ENCODE results near the gene NECTIN1. TPM values are rescaled to one million over a fixed set of nuclear protein-coding genes. Genes with fewer than 3 reads are reported as not detected.

NECTIN1 gene
- polyA plus RNA-seq (2013, experiment 1 of 2): 18.7 TPM
- 16.0 TPM for polyA plus RNA-seq (2013, experiment 2 of 2)

- no peaks in the 10 kb centered on the region for H3K9me3 ChIP-seq (ENCODE audit: control insufficient read depth, low read length)
- no peaks in the 10 kb centered on the region for H3K36me3 ChIP-seq (ENCODE audit: control insufficient read depth, insufficient read depth, low read length)
- WGBS, 2 experiments (ENCODE audit: insufficient coverage in 2 of 2): 0% methylated on average over 75 to 113 of the region's 128 CpGs
- peaks cover 8% of the 10 kb centered on the region for H3K4me1 ChIP-seq (ENCODE audit: control insufficient read depth, insufficient read depth, low read length, poor library complexity, severe bottlenecking)
- peak within 1 kb of the TSS; percentile 81 for H3K4me3 ChIP-seq (ENCODE audit: extremely low read depth, insufficient read depth, low read length, poor library complexity, severe bottlenecking)
- peak within 1 kb of the TSS; percentile 62 for H3K27ac ChIP-seq (ENCODE audit: low read depth, low read length, severe bottlenecking)
Observed at GRCh38 chr11:119728651-119729580, at the start of gene NECTIN1. TSS of gene NECTIN1 (minus strand) at chr11:119729200. CDS start at chr11:119728553, 647 bp downstream.

- Histone ChIP-seq H3K27ac (ENCODE audit: low read depth, low read length, severe bottlenecking) (no peak overlapping the region), H3K36me3 (ENCODE audit: control insufficient read depth, insufficient read depth, low read length) (no peaks in the 10 kb centered on the region), H3K4me3 (ENCODE audit: extremely low read depth, insufficient read depth, low read length, poor library complexity, severe bottlenecking) (no peak overlapping the region), H3K9me3 (ENCODE audit: control insufficient read depth, low read length) (no peaks in the 10 kb centered on the region), H3K4me1 (ENCODE audit: control insufficient read depth, insufficient read depth, low read length, poor library complexity, severe bottlenecking) (peaks cover 18% of the 10 kb centered on the region)
- WGBS, 2 experiments (ENCODE audit: insufficient coverage in 2 of 2): 84 to 90% methylated on average over 11 to 13 of the region's 15 CpGs
Observed at GRCh38 chr11:119778391-119779194, 49.6 kb upstream of the NECTIN1 start.

GRCh38 chr11:119777940-119778339 lies 48.9 kb upstream of the NECTIN1 start:
- H3K4me1 ChIP-seq (ENCODE audit: control insufficient read depth, insufficient read depth, low read length, poor library complexity, severe bottlenecking): peaks cover 12% of the 10 kb centered on the region
- H3K4me3 ChIP-seq (ENCODE audit: extremely low read depth, insufficient read depth, low read length, poor library complexity, severe bottlenecking): no peak overlapping the region
- WGBS, 2 experiments (ENCODE audit: insufficient coverage in 2 of 2): 92 to 98% methylated on average over 9 to 10 of the region's 10 CpGs
- no peaks in the 10 kb centered on the region for H3K36me3 ChIP-seq (ENCODE audit: control insufficient read depth, insufficient read depth, low read length)
- no peak overlapping the region for H3K27ac ChIP-seq (ENCODE audit: low read depth, low read length, severe bottlenecking)
- H3K9me3 ChIP-seq (ENCODE audit: control insufficient read depth, low read length): no peaks in the 10 kb centered on the region

- H3K4me3 ChIP-seq (ENCODE audit: extremely low read depth, insufficient read depth, low read length, poor library complexity, severe bottlenecking): no peak overlapping the region
- H3K4me1 ChIP-seq (ENCODE audit: control insufficient read depth, insufficient read depth, low read length, poor library complexity, severe bottlenecking): peaks cover under 1% of the 10 kb centered on the region
- H3K36me3 ChIP-seq (ENCODE audit: control insufficient read depth, insufficient read depth, low read length): no peaks in the 10 kb centered on the region
- WGBS, 2 experiments (ENCODE audit: insufficient coverage in 2 of 2): 82 to 87% methylated on average over 4 to 5 of the region's 5 CpGs
- no peak overlapping the region for H3K27ac ChIP-seq (ENCODE audit: low read depth, low read length, severe bottlenecking)
- no peaks in the 10 kb centered on the region for H3K9me3 ChIP-seq (ENCODE audit: control insufficient read depth, low read length)
Observed at GRCh38 chr11:119776651-119777050, 47.7 kb upstream of the NECTIN1 start.

- H3K9me3 ChIP-seq (ENCODE audit: control insufficient read depth, low read length): no peaks in the 10 kb centered on the region
- no peak overlapping the region for H3K4me3 ChIP-seq (ENCODE audit: extremely low read depth, insufficient read depth, low read length, poor library complexity, severe bottlenecking)
- no peaks in the 10 kb centered on the region for H3K4me1 ChIP-seq (ENCODE audit: control insufficient read depth, insufficient read depth, low read length, poor library complexity, severe bottlenecking)
- no peaks in the 10 kb centered on the region for H3K36me3 ChIP-seq (ENCODE audit: control insufficient read depth, insufficient read depth, low read length)
- no peak overlapping the region for H3K27ac ChIP-seq (ENCODE audit: low read depth, low read length, severe bottlenecking)
- 88 to 92% methylated on average over 2 to 3 of the region's 4 CpGs for WGBS, 2 experiments (ENCODE audit: insufficient coverage in 2 of 2)
Observed at GRCh38 chr11:119776031-119776636, 47.1 kb upstream of the NECTIN1 start.

GRCh38 chr11:119774172-119774763 lies 45.3 kb upstream of the NECTIN1 start:
- WGBS, 2 experiments (ENCODE audit: insufficient coverage in 2 of 2): 80 to 100% methylated on average over 1 of the region's 1 CpG
- H3K9me3 ChIP-seq (ENCODE audit: control insufficient read depth, low read length): no peaks in the 10 kb centered on the region
- no peak overlapping the region for H3K4me3 ChIP-seq (ENCODE audit: extremely low read depth, insufficient read depth, low read length, poor library complexity, severe bottlenecking)
- H3K4me1 ChIP-seq (ENCODE audit: control insufficient read depth, insufficient read depth, low read length, poor library complexity, severe bottlenecking): no peaks in the 10 kb centered on the region
- H3K36me3 ChIP-seq (ENCODE audit: control insufficient read depth, insufficient read depth, low read length): no peaks in the 10 kb centered on the region
- H3K27ac ChIP-seq (ENCODE audit: low read depth, low read length, severe bottlenecking): no peak overlapping the region

- H3K27ac ChIP-seq (ENCODE audit: low read depth, low read length, severe bottlenecking): no peak overlapping the region
- no peaks in the 10 kb centered on the region for H3K36me3 ChIP-seq (ENCODE audit: control insufficient read depth, insufficient read depth, low read length)
- 57 to 65% methylated on average over 2 to 5 of the region's 8 CpGs for WGBS, 2 experiments (ENCODE audit: insufficient coverage in 2 of 2)
- H3K9me3 ChIP-seq (ENCODE audit: control insufficient read depth, low read length): no peaks in the 10 kb centered on the region
- H3K4me1 ChIP-seq (ENCODE audit: control insufficient read depth, insufficient read depth, low read length, poor library complexity, severe bottlenecking): no peaks in the 10 kb centered on the region
- H3K4me3 ChIP-seq (ENCODE audit: extremely low read depth, insufficient read depth, low read length, poor library complexity, severe bottlenecking): no peak overlapping the region
Observed at GRCh38 chr11:119772641-119773415, 43.8 kb upstream of the NECTIN1 start.

- H3K9me3 ChIP-seq (ENCODE audit: control insufficient read depth, low read length): no peaks in the 10 kb centered on the region
- no peak overlapping the region for H3K4me3 ChIP-seq (ENCODE audit: extremely low read depth, insufficient read depth, low read length, poor library complexity, severe bottlenecking)
- no peak overlapping the region for H3K27ac ChIP-seq (ENCODE audit: low read depth, low read length, severe bottlenecking)
- no peaks in the 10 kb centered on the region for H3K36me3 ChIP-seq (ENCODE audit: control insufficient read depth, insufficient read depth, low read length)
- no peaks in the 10 kb centered on the region for H3K4me1 ChIP-seq (ENCODE audit: control insufficient read depth, insufficient read depth, low read length, poor library complexity, severe bottlenecking)
Observed at GRCh38 chr11:119772076-119772475, 43.1 kb upstream of the NECTIN1 start.

GRCh38 chr11:119771172-119771770 lies 42.3 kb upstream of the NECTIN1 start:
- no peak overlapping the region for H3K4me3 ChIP-seq (ENCODE audit: extremely low read depth, insufficient read depth, low read length, poor library complexity, severe bottlenecking)
- H3K4me1 ChIP-seq (ENCODE audit: control insufficient read depth, insufficient read depth, low read length, poor library complexity, severe bottlenecking): no peaks in the 10 kb centered on the region
- H3K27ac ChIP-seq (ENCODE audit: low read depth, low read length, severe bottlenecking): no peak overlapping the region
- H3K9me3 ChIP-seq (ENCODE audit: control insufficient read depth, low read length): no peaks in the 10 kb centered on the region
- H3K36me3 ChIP-seq (ENCODE audit: control insufficient read depth, insufficient read depth, low read length): no peaks in the 10 kb centered on the region
- WGBS, 2 experiments (ENCODE audit: insufficient coverage in 2 of 2): 96 to 98% methylated on average over 4 to 5 of the region's 9 CpGs
